GM12872 (cell line): ENCODE results near the gene ATG9B.

Experiments
- CTCF ChIP-seq: IDR thresholded peaks from 3 replicates; pipeline ENCODE4 v1.5.1; 2011; ENCODE audit warnings: low read depth, mild to moderate bottlenecking, low read length, moderate library complexity; ENCODE audit not compliant: insufficient read depth

ATG9B gene

GRCh38 chr7:151009327-151010036 lies 14.8 kb downstream of the ATG9B start:
- TF ChIP-seq CTCF: no peak

DNA sequence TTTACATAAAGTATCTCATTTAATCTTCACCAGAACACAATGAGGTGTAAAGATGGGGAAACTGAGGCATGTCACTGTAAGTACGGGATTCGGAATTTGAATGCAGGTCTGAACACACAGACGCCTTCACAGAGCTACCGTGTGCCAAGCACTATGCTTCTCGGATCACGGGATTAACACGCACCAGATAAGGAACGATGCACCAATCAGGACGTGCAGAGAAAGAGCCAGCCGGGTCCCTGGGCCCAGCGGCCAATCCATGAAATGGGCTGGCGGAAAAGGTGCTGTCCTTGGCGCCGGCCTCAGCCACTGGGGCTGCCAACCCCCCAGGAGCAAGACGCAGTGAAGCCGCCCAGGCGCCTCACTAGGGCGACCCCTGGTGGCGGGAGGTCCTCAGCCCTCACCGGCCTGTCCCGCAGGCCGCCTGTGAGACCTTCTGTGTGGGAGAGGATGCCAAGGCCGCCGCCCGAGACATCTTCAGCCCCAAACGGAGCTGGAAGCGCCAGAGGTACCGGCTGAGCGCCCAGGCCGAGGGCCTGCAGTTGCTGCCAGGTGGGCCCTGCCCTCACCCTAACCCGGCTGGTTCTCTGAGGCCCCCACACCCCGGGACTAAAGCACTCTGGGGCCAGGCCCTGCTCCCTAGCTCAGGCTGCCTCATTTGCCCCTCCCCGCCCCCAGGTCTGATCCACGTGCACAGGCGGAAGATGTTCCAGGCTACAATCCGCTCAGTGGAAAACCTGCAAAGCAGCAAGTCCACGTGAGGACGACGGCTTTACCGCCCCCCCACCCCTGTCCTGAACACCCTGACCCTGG lies 15.6 kb downstream of the ATG9B start:
- peak; percentile 88 for TF ChIP-seq CTCF

DNA sequence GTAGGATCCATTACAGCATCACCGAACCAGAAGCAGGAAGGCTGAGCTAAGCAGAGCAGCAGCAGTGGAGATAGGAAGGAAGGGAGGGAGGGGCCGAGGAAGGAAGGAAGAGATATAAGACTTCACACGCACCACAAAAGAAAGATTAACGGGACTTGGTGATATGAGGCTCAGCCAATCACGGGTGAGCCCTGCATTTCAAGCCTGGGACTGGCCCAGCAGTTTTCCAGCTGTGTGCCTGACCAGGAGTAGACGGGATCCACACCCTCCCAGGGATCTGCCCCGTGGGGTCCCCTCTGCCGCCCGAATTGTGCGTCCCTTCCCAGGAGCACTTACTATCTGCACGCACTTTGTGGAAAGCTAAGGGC lies 16.2 kb downstream of the ATG9B start:
- TF ChIP-seq CTCF: no peak

GRCh38 chr7:151007469-151007898 lies 16.8 kb downstream of the ATG9B start:
- no peak for TF ChIP-seq CTCF

- TF ChIP-seq CTCF: no peak
Observed at GRCh38 chr7:151006590-151007300, 17.5 kb downstream of the ATG9B start.

GRCh38 chr7:151005566-151005965 lies 18.7 kb downstream of the ATG9B start:
- TF ChIP-seq CTCF: no peak

GRCh38 chr7:151003572-151003971 lies 20.7 kb downstream of the ATG9B start:
- TF ChIP-seq CTCF: no peak
